Occipital lobe (tissue), 3 donors: ENCODE data around the gene OPCML. TPM values are rescaled to one million over a fixed set of nuclear protein-coding genes. Genes with fewer than 3 reads are reported as not detected.
A peak's percentile ranks its signal among the peaks of the same experiment; 100 is the strongest.
"Not testable (repeated sequence)": the region's sequence is repeated elsewhere in the genome, so short reads cannot be mapped to it uniquely, and the experiment has no call there.

ENCODE experiments used
- DNase-seq: peaks from one replicate; lab custom pipeline; 2025; lab: John Stamatoyannopoulos, UW
- small RNA-seq: library from RNA; depleted of rRNA; stranded (forward); fragments of <200 nt; gene quantifications from one replicate; pipeline ENCODE3, GENCODE V24; 2014
- total RNA-seq: library from RNA; depleted of rRNA; stranded (reverse); fragments of >200 nt; gene quantifications from one replicate; pipeline ENCODE4 v1.2.3, GENCODE V29; 2014

The OPCML gene
- total RNA-seq, 1 donor from 2014 or later: 65.5 TPM

DNA sequence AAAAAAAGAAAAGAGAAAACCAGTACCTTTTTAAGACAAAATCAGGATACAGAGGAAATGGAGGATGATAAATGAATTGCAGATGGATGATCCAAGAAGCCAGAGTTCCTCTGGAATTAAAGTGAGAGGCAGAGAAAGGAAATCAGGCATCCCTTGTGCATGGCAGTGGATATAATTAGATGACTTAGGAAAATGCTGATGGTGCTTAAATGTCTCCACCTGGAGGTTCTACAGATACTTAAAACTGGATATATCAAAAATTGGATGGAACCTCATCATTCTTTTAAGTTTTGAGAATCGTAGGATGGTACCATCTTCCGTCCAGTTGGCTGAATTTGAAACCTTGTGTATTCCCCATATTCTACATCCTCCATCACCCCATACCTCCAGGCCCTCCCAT, 1121.9 kb downstream of the OPCML start:
- DNase-seq: no peak

DNA sequence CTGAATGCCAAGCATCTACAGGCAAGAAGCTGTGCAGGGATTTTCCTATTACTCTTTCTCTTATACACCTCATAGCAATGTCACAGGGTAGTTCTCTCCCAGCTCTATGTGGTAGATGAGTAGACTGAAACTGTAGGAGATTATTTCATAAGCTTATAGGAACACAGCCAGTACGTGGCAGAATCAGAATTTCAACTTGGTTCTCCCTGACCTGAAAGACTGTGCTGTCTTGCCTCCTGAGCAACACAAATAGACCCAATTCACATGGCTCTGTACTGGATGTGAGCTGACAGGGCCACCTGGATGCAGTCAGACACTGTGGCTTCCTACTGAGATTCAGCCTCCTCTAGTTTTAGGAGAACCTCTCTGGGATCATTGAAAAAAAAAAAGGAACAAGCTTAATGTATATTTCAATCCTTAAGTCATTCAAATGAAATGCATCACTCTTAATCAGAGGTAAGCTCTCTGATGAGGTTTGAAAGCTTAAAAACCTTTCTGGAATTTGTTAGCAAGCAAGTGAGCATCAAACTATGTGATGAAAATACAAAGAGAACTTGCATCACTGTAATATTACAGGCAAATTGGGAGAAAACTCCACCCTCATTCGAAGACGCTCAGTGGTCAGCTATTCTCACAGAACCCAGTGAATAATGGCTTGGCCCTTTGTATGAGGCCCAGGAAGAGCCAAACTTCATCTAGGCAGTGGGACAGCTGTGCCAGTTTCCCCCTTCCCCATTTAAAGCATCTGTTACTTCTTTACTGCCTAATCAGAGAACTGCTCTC, 1122.5 kb downstream of the OPCML start:
- DNase-seq: no peak

DNA sequence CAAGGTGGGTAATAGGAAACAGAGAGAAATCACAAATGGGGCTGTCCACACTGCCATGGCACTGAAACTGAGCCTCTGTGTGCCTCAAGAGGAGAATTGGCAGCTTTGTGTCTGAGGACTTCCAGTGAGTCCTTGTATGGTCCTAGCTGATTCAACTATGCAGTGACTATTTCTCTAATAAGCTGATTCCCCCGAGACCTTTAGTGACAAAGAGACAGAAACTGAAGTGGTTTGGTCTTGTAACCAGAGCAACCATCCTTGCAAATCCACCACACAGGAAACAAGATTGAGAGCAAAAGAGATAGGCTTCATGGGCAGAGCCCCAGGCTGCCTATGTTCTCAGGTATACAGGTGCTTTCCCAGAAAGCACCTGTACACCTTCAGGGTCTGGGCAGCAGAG, 1123.4 kb downstream of the OPCML start:
- DNase-seq: no peak

DNA sequence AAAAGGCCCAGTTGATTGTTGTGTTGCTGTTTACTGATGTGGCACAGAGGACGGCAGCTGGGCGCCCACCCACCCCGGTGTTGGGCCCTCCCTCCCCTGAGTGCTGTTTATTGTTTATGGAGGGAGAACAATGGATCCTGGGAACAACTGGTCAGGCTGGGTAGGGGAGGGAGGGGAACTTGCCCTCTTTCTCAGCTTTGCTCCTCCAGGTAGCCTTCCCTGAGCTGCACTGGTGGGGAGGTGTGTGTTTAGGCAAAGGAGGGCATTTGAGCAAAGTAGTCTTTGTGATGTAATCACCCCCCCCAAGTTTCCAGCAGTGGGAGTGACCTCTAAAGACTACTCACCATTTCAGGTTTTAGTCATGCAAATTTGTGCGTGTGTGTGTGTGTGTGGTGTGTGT, 1126.6 kb downstream of the OPCML start:
- DNase-seq: no peak

DNA sequence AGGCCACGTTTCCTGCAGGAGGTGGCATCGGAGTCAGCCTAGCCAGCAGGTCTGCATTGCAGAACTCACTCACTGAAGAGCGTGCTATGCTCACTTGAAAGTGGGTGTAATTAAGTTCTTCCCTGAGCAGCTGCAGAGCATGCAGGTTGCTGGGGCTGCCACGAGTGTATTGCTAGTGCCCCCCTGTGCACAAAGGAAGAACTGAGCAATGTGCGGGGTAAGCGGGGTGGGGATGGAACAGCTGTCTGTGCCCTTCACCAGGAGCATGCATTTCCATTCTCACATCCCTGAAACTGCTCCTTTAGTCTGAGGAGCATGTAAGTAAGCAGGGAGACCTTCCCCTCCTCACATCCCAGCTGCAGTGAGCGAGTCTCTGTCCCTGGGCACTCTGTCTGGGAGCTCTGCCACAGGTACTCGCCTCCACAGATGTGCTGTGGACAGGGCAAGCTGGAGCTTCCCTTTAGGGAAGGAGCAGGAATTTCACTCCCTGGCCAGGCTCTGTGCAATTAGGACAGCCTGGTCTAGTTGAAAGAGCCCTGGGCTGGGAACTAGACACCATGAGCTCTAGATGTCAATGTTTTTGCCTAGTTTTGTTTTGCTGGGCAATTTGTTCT, 1130.1 kb downstream of the OPCML start:
- DNase-seq: peak; percentile 50

DNA sequence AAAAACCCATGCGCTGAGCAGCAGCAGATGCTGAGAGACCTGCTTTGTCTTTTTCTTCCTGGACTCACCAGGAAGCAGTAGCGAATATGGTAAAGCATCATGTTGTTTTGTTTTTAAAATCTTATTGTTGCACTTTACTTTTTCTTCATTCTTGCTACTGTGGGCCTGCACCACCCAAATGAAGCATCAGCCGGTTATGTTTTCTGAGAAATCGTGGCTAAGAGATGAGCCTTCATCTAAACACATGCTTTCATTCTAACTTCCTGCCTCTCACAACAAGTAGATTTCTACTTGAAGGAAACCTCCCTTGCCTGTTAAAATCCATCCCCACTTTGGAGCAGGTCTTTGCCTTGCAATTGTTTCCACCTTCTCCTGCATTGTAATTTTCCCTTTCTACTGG, 1136.0 kb downstream of the OPCML start:
- DNase-seq: no peak

DNA sequence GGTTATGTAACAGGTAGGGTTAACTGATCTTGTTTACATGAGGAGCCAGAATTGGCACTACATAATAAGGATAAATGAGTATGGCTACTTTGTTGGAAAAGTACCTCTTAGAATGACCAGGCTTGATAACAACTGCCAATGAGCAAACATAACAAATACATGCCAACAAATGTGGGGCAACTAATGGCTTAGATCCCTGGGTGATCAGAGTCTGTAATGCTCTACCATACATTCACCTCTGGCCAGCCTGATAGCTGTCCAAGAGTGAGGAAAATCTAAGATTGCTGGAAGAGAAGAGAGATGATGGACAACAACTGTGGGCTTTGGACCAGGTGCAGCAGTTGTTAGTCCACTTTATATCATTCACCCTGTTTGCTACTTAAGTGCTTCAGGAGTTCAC, 1136.9 kb downstream of the OPCML start:
- no peak for DNase-seq

DNA sequence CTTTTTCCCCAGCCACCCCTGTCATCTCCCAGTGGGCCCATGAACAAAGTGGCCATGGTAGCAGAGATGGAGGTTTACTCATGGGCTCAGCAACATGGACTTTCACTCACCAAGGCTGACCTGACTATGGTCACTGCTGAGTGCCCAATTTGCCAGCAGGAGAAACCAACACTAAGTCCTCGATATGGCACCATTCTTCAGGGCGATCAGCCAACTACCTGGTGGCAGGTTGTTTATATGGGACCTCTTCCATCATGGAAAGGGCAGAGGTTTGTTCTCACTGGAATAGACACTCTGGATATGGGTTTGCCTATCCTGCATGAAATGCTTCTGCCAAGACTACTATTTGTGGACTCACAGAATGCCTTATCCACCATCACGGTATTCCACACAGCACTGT, 1152.8 kb downstream of the OPCML start:
- no peak for DNase-seq

DNA sequence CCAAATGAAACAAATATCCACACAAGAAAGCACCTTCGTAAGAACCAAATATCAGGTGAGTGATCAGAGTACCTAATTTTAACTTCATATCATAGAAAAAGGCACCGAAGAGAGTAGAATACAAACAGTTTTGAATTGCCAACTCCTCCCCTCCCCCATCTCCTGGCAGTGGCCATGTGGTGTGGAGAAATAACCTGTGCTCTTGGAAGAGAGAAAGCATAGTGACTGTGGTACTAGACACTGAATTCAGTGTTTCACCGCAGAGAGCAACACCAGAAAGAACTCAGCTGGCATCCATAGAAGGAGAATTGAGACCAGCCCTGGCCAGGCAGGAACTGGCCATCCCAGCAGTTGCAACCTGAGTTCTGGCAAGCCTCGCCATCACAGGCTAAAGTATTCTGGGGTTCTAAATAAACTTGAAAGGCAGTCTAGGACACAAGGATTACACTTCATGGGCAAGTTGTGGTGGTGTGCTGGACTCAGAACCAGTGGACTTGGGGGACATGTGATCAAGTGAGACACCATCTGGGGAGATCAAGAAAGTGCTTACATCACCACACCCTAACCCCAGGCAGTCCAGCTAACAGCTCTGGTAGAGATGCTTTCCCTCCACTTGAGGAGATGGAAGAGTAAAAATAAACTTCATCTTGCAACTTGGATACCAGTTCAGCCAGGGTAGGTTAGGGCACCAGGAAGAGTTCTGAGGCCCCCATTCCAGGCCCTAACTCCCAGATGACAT, 1158.7 kb downstream of the OPCML start:
- no peak for DNase-seq

DNA sequence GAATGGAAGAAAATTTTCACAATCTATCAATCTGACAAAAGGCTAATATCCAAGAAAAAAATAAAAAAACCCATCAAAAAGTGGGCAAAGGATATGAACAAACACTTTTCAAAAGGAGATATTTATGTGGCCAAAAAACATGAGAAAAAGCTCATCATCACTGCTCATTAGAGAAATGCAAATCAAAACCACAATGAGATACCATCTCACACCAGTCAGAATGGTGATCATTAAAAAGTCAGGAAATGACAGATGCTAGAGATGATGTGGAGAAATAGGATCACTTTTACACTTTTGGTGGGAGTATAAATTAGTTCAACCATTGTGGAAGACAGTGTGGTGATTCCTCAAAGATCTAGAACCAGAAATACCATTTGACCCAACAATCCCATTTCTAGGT, 1162.2 kb downstream of the OPCML start:
- not testable (repeated sequence) for DNase-seq

DNA sequence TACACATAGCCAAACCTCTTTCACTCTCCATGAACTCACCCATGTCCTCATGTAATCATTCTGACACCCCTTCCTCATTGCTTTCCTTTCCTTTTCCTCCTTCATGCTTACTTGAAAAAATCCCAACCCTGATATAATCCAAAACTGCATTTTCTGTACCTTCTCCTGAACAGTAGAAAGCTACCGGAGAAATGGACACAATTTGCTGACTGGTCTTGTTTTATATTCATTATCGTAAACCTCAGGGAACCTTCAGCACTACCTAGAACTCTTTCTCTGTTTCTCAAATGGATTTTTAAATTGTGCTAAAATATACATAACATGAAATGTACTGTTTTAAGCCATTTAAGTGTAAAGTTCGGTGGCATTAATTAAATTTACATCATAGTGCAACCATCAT, 1165.0 kb downstream of the OPCML start:
- no peak for DNase-seq

DNA sequence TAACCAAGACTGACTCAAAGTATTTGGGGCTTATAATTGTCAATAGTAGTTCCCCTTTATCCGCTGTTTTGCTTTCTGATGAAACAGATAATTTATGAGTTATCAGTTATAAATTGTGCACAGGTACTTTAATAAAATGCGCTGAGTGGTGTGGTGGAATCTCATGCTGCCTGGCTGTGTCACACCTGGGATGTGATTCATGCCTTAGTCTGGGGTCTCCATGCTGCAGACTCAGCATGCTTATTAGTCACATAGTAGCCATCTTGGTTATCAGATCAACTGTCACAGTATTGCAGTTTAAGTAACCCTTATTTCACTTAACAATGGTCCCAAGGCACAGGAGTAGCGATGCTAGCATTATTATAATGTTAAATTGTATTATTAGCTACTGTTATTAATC, 1166.7 kb downstream of the OPCML start:
- no peak for DNase-seq

Small RNAs within 50 kb of the gene (small RNA-seq; reads per million reads assigned to genes)
- not detected for gene RF00026
